BJ (cell line): ENCODE measurements around the gene NPPC. TPM values are rescaled to one million over a fixed set of nuclear protein-coding genes. Genes with fewer than 3 reads are reported as not detected.

Source experiments
- CTCF ChIA-PET: fragments of 350-600 bp; formaldehyde crosslinking; extraction: SDS; loops from one replicate; lab custom pipeline; 2021; ENCODE audit warnings: antibody characterized with exemption, inconsistent platforms; lab: Yijun Ruan, JAX
- POLR2A ChIA-PET: fragments of 300-600 bp; sonication (Branson Sonifier 250); formaldehyde crosslinking; extraction: SDS; loops from one replicate; lab custom pipeline; 2021; ENCODE audit warnings: antibody characterized with exemption; lab: Charles Lee
- DNase-seq: peaks from one replicate; pipeline ENCODE4 v3.0.0-alpha.2; 2011; ENCODE audit warnings: low read depth
- H3K27me3 ChIP-seq: 2 replicates; pipeline ENCODE4 v1.6.0; 2011; ENCODE audit warnings: low read length; ENCODE audit not compliant: control insufficient read depth, insufficient read depth
- H3K36me3 ChIP-seq: 2 replicates; pipeline ENCODE4 v1.5.1; 2011; ENCODE audit warnings: low read length; ENCODE audit not compliant: control insufficient read depth, insufficient read depth
- H3K4me3 ChIP-seq: 2 replicates; pipeline ENCODE4 v1.5.1; 2011; ENCODE audit warnings: low read depth, mild to moderate bottlenecking, control low read depth, low read length
- polyA plus RNA-seq: library from polyadenylated mRNA; depleted of rRNA; stranded (reverse); fragments of >200 nt; gene quantifications from 2 replicates; pipeline ENCODE4 v1.2.3, GENCODE V29; 2011
- TF ChIP-seq, protein P1 (sequence below): IDR thresholded peaks from 2 replicates; pipeline ENCODE4 v1.5.1; 2011; ENCODE audit warnings: low read depth, mild to moderate bottlenecking, control low read depth, inconsistent platforms, low read length, moderate library complexity; ENCODE audit not compliant: insufficient read depth

NPPC gene
- polyA plus RNA-seq, 1 experiment, result not detected

DNA sequence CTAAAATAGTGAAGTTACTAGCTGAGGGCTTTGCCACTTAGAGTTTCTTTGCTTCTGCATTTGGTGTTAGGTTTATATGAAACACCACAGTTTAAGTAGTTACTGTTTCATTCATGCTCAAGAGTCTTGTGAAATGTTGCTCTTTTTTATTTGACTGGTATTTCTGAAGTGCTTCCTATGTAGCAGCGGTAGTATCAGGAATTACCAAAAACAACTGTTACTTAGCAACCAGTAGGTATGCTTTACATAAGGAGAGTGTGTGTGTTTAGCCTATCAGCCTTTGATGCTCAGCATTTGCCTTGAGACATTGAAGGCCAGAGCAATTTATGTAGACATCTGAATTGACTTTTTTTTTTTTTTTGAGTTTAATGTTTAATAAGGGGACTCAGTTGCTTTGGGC lies 38.9 kb upstream of the NPPC start:
- no peak for DNase-seq
- H3K36me3 ChIP-seq, result no peaks in the 10 kb centered on the region
- H3K27me3 ChIP-seq, result no peaks in the 10 kb centered on the region
- CTCF ChIA-PET, result no interaction called here
- H3K4me3 ChIP-seq, result no peak overlapping the region
- POLR2A ChIA-PET, result no interaction called here
- TF ChIP-seq, protein P1, sequence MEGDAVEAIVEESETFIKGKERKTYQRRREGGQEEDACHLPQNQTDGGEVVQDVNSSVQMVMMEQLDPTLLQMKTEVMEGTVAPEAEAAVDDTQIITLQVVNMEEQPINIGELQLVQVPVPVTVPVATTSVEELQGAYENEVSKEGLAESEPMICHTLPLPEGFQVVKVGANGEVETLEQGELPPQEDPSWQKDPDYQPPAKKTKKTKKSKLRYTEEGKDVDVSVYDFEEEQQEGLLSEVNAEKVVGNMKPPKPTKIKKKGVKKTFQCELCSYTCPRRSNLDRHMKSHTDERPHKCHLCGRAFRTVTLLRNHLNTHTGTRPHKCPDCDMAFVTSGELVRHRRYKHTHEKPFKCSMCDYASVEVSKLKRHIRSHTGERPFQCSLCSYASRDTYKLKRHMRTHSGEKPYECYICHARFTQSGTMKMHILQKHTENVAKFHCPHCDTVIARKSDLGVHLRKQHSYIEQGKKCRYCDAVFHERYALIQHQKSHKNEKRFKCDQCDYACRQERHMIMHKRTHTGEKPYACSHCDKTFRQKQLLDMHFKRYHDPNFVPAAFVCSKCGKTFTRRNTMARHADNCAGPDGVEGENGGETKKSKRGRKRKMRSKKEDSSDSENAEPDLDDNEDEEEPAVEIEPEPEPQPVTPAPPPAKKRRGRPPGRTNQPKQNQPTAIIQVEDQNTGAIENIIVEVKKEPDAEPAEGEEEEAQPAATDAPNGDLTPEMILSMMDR, result no peak

DNA sequence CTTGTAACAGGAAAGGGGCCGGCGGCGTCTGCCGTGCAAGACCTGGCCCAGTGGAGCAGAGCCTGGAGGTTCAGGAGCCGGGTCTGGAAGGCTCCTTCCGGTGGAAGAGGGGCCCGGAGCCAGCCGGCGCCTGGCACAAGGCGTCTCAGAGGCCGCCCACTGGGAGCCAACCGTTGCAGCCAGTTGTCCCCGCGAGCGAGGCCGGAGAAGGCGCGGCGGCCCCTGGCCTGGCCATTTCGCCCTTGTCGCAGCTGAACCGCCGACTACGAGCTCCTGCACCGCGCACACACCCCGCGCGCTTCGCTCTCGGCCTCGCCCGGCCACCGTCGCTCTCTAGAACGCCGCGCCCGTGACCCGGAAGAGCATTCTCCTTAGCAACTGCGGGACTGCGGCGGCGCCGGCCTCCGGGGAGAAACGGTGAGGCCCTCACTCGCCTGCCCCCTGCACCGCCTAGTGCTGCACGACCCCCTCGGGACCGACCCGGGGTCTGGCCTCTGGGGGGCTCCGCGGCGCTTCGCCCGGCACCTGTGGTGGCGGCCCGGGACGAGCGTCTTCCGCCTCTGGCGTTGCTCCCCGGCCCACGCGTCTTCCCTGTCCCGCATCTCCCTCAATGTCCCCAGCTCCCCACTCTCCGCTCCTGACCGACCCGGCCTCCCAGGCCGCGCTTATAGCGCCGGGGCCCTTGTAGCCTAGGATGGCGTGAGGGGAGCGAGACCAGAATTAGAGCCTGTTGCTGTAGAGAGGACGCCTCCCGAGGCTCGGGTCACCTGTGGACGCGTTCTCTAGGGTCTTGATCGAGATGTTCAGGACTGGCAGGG lies 35.4 kb upstream of the NPPC start, which contains the start of gene DIS3L2:
TSS of gene DIS3L2 (plus strand) at position 365 of the 818 bp plus-strand sequence. CDS start 53,215 bp downstream, outside the sequence.
- POLR2A ChIA-PET, result interaction anchor here (0.5 kb wide), 1 partner anchor 247 kb away, joined by 28 read pairs; no protein-coding TSS in a partner anchor
- TF ChIP-seq, protein P1, result no peak
- peak; percentile 14 for DNase-seq
- no peaks in the 10 kb centered on the region for H3K27me3 ChIP-seq
- CTCF ChIA-PET, result interaction anchor here (0.5 to 1.1 kb wide), 3 partner anchors 9 to 337 kb away, joined by 3 to 4 read pairs (median 3); no protein-coding TSS in a partner anchor
- H3K36me3 ChIP-seq, result no peaks in the 10 kb centered on the region
- peak within 1 kb of the TSS; percentile 95 for H3K4me3 ChIP-seq

DNA sequence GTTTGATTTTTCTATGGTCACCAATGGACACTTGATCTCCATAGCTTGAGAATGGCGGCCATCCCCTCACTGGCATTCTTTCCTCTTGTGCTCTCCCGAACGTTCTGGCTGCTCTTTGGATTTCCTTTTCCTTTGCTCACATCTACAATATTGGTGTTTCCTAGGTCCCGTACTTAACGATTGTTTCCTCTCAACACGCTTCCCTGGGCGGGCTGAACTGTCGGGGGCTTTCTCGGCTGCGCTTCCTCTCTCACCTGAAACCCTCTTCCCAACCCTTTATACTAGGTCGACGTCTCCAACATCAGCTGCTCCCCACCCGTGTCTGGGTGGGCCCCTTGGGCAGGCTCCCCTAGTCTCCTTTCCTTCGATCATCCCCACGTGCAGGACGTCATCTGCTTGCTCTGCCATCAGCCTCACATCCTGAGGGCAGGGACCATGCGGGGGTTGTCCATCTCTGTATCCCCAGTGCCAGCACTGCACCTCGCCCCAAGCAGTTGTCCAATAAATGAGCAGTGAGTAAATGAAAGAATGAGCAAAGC lies 34.7 kb upstream of the NPPC start:
- H3K4me3 ChIP-seq, result peak overlapping the region; percentile 95
- no peaks in the 10 kb centered on the region for H3K36me3 ChIP-seq
- ChIA-PET POLR2A (no interaction called here), CTCF (interaction anchor here (0.5 to 1.1 kb wide), 3 partner anchors 10 to 338 kb away, joined by 3 to 4 read pairs (median 3); no protein-coding TSS in a partner anchor)
- H3K27me3 ChIP-seq, result peaks cover 3% of the 10 kb centered on the region; the same call in 1 of the 2 replicates
- no peak for DNase-seq
- TF ChIP-seq, protein P1, result no peak

DNA sequence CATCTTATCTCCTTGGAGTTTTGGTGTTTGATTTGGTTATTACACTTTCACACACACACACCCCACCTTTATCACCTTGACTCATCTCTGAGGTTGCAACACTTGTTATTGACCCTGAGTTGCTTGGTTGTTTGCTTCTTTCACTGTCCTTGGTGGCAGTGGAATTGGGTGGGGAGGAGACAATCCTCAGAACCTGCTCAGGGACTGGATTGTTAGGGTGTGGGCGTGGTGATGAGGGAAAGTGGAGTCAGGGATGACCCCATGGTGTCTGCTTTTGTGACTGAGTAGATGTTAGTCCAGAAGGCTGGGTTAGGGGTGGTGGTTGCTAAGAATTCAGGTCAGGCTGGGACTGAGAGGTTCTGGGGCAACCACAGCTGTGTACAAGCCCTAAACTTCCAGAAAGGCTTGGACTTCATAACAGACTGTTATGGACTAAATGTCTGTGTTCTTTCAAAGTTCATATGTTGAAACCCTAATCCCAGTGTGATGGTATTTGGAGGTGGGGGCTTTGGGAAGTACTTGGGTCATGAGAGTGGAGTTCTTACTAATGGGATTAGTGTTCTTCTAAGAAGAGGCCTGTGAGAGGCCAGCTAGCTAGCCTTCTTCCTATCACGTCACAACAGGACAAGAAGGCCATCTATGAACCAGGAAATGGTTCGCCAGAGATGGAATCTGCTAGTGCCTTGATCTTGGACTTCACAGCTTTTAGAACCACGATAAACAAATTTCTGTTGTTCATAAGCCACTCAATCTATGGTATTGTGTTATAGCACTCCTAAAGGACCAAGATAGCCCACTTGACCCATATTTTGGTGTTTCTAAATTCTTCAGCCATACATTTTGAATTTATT lies 31.9 kb upstream of the NPPC start:
- ChIA-PET POLR2A (no interaction called here), CTCF (no interaction called here)
- Histone ChIP-seq H3K27me3 (peaks cover 3% of the 10 kb centered on the region; the same call in 1 of the 2 replicates), H3K4me3 (no peak overlapping the region), H3K36me3 (no peaks in the 10 kb centered on the region)
- TF ChIP-seq, protein P1, result no peak
- no peak for DNase-seq
